ENCODE measurements around the gene FRS2.

DNA sequence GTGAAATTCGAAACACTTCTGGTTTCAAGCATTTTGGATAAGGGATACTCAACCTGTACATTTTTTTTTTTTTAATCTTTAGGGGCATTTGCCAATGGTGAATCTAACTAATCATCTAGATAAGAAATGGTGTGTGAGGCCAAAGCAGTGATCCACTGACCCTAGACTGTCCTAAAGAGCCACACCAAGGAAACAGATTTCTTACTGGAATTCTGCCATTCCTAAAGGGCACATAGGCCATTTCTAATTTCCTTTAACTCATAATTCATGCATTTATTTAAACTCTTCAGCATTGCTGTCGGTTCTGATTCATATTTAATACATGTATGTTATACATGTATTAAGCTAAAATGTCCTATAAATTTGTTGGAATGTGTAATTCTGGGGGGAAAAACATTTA lies 47.2 kb downstream of the FRS2 start:
- TF ChIP-seq, protein P1, sequence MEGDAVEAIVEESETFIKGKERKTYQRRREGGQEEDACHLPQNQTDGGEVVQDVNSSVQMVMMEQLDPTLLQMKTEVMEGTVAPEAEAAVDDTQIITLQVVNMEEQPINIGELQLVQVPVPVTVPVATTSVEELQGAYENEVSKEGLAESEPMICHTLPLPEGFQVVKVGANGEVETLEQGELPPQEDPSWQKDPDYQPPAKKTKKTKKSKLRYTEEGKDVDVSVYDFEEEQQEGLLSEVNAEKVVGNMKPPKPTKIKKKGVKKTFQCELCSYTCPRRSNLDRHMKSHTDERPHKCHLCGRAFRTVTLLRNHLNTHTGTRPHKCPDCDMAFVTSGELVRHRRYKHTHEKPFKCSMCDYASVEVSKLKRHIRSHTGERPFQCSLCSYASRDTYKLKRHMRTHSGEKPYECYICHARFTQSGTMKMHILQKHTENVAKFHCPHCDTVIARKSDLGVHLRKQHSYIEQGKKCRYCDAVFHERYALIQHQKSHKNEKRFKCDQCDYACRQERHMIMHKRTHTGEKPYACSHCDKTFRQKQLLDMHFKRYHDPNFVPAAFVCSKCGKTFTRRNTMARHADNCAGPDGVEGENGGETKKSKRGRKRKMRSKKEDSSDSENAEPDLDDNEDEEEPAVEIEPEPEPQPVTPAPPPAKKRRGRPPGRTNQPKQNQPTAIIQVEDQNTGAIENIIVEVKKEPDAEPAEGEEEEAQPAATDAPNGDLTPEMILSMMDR (IDR thresholded peaks at IDR 0.05): no peak
- TF ChIP-seq POLR2AphosphoS5 (IDR thresholded peaks at IDR 0.05): no peak

Measured in suprapubic skin (tissue), 3 donors.